Erythroblast (primary cell): Measurements from ENCODE around the gene FARP1.

Experiments used
- GATA1 ChIP-seq: IDR thresholded peaks from 2 replicates; pipeline ENCODE4 v1.6.1; 2011; ENCODE audit warnings: low read depth, mild to moderate bottlenecking, control low read depth, low read length, moderate library complexity
- POLR2A ChIP-seq: IDR thresholded peaks from 2 replicates; pipeline ENCODE4 v1.6.1; 2011; ENCODE audit warnings: mild to moderate bottlenecking, low read length

DNA sequence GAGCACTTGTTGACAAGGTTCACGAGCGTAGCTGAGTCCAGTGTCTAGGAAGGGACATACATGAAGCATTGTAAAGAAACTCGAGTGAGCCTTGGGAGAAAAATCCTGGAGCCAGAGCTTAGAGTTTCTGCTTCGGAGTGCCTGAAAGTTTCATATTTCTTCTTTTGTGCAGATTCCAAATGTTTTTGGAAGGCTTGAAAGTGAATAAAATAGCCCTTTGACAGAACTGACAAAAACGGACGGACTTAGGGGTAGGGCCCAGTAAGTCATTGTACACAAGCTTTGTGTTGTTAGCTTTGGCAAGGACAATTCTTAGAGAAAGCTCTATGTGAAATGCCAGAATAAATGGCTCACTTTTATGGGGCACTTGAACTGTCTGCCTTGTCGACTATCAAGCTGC is 31.4 kb downstream of the FARP1 start:
- TF ChIP-seq POLR2A: no peak
- TF ChIP-seq GATA1: no peak
